Fibroblast of skin of right biceps (primary cell): ENCODE measurements around the gene LYPD3.
"Not testable (repeated sequence)": the region's sequence is repeated elsewhere in the genome, so short reads cannot be mapped to it uniquely, and the experiment has no call there.

ENCODE experiments used
- DNase-seq: peaks from one replicate; pipeline ENCODE4 v3.0.0-alpha.2; 2013

LYPD3 gene

GRCh38 chr19:43460362-43461016, 4.9 kb downstream of the LYPD3 start:
- DNase-seq, result no peak

GRCh38 chr19:43457809-43458208, 7.6 kb downstream of the LYPD3 start:
- DNase-seq, result no peak

GRCh38 chr19:43455321-43456113, 9.9 kb downstream of the LYPD3 start:
- no peak for DNase-seq

- no peak for DNase-seq
These were observed 11.4 kb downstream of the LYPD3 start for GRCh38 chr19:43454031-43454430.

GRCh38 chr19:43452582-43452981, 12.8 kb downstream of the LYPD3 start:
- DNase-seq, result no peak

GRCh38 chr19:43450545-43450997, 14.8 kb downstream of the LYPD3 start:
- DNase-seq, result peak; percentile 43

- no peak for DNase-seq
These were observed 17.8 kb downstream of the LYPD3 start for GRCh38 chr19:43447655-43448054.

GRCh38 chr19:43446746-43447489, 18.5 kb downstream of the LYPD3 start:
- peak; percentile 64 for DNase-seq

GRCh38 chr19:43445426-43445825, 20.0 kb downstream of the LYPD3 start:
- no peak for DNase-seq

GRCh38 chr19:43444531-43445287, 20.7 kb downstream of the LYPD3 start:
- DNase-seq, result no peak

- not testable (repeated sequence) for DNase-seq
These were observed 21.3 kb downstream of the LYPD3 start for GRCh38 chr19:43444091-43444490.

- no peak for DNase-seq
These were observed 23.7 kb downstream of the LYPD3 start for GRCh38 chr19:43441716-43442115.

GRCh38 chr19:43439709-43440063, 25.7 kb downstream of the LYPD3 start:
- DNase-seq, result no peak

- peak; percentile 20 for DNase-seq
These were observed 26.2 kb downstream of the LYPD3 start for GRCh38 chr19:43439032-43439708.

GRCh38 chr19:43438291-43439031, 26.9 kb downstream of the LYPD3 start:
- peak; percentile 61 for DNase-seq

GRCh38 chr19:43437712-43438111, 27.7 kb downstream of the LYPD3 start:
- DNase-seq, result no peak

GRCh38 chr19:43437284-43437683, 28.1 kb downstream of the LYPD3 start:
- not testable (repeated sequence) for DNase-seq

GRCh38 chr19:43435775-43436174, 29.6 kb downstream of the LYPD3 start:
- DNase-seq, result no peak

GRCh38 chr19:43433689-43434088, 31.7 kb downstream of the LYPD3 start:
- no peak for DNase-seq

GRCh38 chr19:43433358-43433673, 32.1 kb downstream of the LYPD3 start:
- DNase-seq, result no peak

GRCh38 chr19:43430976-43431375, 34.4 kb downstream of the LYPD3 start:
- DNase-seq, result no peak
